Testis (tissue), 2 donors: ENCODE data around the gene CNPY1.

ENCODE experiments used
- CTCF ChIP-seq, 3 experiments: fragments of 450-650 bp in 2 of 3; fragments of 200-600 bp in 1 of 3; sonication (generic) in 1 of 3; IDR thresholded peaks; one replicate each; pipeline ENCODE4 v1.5.1; 2016 to 2019; ENCODE audit warnings: antibody characterized with exemption in 3 of 3, mild to moderate bottlenecking in 2 of 3, moderate library complexity in 1 of 3
- POLR2A ChIP-seq: fragments of 450-650 bp; IDR thresholded peaks from one replicate; pipeline ENCODE4 v1.6.1; 2017; ENCODE audit warnings: antibody characterized with exemption, mild to moderate bottlenecking, moderate library complexity

GRCh38 chr7:155451840-155452239, 94.5 kb downstream of the CNPY1 start:
- TF ChIP-seq CTCF (IDR thresholded peaks at IDR 0.05) (no peak), POLR2A (no peak)
